SH-SY5Y (cell line): Measurements from ENCODE around the gene MUC22.

Experiments used
- GATA2 ChIP-seq: IDR thresholded peaks from 2 replicates; pipeline ENCODE4 v1.6.1; 2011; ENCODE audit warnings: mild to moderate bottlenecking, low read depth, low read length
- GATA3 ChIP-seq: IDR thresholded peaks from 2 replicates; pipeline ENCODE4 v1.6.1; 2011; ENCODE audit warnings: low read depth, mild to moderate bottlenecking, low read length, moderate library complexity

DNA sequence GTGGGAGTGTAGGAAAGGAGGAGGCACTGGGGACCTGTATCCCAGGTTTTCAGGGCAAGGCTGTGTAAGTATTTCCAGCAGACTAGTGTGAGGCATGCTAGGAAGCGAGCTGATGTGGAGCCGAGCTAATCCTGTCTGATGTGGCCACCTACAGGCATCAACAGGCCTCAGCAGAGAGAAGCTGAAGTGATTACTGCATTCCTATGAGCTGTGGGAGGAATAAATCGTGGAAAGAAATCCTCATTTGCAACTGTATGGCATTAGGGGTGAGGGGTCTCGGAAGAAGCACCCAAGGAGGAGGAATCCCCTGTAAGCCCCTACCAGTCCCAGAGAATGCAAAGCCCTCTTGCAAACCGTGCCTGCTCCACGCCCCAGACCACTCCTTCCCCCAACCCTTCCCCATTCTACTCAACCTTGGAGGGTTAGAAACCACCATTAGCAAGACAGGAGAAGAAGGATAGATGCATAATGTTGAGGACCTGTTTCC, 60.5 kb downstream of the MUC22 start:
- TF ChIP-seq GATA2 (no peak), GATA3 (no peak)
